NCI-H446 (cell line): ENCODE data around the gene PPP1CA.

Source experiments
- DNase-seq, 2 experiments: peaks; one replicate each; lab custom pipeline; 2025; lab: John Stamatoyannopoulos, UW

The PPP1CA gene

DNA sequence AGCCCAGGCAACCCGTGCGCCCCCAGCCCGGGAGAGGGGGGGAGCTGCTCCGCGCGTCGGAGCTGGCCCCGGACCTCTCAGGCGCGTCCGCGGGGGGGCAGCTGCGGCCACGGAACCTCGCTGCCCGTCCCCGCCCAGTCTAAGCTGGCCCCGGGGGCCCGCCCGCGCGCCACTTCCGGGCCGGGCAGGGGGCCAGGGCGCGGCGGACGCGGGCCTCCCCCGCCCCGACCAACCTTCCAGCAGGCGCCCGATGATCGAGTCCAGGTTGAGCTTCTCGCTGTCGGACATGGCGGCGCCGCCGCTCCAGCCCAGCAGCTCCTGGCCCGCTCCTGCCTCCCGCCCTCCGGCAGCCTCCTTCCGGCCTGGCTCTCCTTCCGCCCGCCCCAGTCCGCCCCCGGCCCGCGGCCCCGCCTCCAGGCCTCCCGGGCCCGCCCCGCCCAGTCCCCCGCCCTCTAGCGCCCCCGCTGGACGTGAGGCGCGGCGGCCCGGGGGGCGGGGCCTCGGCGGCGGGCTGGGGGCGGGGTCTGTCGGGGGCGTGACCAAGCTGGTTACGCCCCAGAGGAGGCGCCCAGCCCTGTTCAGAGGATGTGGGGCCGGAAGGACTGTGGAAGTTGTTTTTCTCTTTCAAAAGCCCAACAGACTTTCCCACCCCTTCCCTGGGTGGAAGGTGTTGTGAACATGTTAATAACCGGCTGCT lies at the start of gene PPP1CA:
TSS of gene PPP1CA (minus strand) at position 364 of the 697 bp plus-strand sequence. CDS start at position 288, 76 bp downstream.
- DNase-seq: peak; percentile 88 to 92

DNA sequence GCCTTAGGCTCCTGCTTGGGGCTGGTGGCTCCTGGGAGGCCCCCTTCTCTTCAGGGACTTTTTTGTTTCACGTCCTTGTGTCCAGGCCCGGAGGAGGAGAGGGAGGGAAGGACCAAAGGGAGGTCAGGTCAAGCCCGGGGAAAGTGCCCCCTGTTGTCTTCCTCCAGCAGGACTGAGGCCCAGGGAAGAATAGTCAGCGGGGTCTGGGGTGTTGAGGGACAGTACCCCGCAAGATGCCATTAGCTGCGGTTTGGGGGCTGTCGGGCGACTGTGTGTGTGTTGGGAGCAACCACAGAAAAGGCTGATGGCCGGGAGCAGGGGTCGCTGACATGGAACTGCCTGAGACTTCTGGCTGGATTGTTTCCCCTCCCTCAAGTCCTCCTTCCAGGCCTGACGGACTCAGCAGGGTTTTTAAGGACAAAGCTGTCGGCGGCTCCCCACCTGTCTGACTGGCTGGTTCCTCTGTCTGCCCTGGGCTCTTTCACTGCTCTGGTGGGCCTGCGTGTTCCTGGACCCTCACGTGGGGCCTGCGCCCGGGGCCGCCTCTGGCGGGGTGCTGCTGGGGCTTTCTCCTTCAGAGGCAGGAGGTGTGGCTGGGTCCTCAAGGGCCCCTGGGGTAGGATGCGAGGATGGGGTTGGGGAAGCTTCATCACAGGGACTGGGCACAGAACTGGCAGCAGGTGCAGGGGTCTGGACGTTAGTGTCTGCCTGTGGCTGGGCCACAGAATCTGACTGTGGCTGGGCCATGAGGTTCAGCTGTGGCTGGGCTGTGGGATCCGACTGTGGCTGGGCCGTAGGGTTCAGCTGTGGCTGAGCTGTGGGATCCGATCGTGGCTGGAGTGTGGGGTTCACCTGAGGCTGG lies 49.4 kb upstream of the PPP1CA start:
- DNase-seq: no peak

DNA sequence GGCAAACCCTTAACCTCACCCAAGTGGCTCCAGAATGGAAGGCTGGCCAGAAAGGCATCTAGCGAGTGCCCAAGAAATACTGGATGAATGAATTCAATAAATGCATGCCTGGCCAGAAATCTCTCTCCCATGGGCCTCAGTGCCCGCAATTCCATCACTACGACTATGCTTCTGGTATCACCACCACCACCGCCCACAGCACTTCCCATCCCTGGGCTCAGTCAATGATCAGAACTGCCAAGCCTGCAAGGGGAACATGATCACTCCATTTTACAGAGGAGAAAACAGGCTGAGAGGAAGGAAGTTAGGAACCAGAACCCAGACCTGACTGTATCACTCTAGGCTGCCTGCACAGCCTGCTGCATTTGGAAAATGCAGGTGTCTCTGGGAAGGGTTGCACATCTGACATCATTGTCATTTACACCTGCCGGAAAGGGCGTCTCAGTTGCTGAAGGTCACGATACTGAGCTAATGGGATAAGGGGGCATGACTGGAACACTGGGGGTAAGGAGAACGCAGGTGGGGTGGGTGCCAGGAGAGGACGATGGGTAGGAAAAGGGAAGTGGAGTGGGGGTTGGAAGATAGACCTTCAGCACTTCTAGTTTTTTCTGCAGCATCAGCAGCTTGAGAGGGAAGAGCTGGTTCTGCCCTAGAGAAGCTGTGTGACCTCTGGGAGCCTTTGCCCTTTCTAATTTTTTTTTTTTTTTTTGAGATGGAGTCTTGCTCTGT lies 47.6 kb upstream of the PPP1CA start:
- no peak for DNase-seq

DNA sequence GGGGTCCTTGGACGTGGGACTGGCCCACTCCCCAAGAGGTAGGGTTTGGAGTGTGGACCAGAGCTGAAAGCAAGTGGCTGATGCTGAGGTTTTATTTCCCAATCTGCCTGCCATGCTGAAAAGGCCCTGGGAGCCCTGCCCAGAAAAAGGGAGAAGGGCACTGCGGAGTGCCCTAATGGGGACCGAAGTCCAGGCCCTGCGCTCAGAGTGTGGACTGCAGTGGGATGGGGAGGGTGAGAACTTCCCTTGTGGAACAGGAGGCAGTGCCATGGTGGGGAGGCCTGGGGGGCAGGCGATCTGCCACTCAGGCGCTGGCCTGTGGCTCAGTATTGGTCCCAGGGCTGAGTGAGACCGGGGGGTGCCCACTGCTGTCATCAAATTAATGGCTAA lies 46.6 kb upstream of the PPP1CA start:
- DNase-seq: no peak

DNA sequence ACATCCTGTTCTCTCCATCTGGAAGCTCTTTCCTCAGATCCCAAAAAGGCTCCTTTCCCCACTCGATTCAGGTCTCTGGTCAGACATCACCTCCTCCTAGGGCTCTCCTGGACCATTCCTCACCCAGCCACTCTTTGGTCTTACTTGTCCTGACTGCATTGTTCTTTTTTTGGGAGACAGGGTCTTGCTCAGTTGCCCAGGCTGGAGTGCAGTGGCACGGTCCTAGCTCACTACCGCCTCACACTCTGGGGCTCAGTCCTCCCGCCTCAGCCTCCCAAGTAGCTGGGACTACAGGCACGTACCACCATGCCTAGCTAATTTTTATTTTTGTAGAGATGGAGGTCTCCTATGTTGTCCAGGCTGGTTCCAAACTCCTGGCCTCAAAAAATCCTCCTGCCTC lies 43.9 kb upstream of the PPP1CA start:
- DNase-seq: no peak

DNA sequence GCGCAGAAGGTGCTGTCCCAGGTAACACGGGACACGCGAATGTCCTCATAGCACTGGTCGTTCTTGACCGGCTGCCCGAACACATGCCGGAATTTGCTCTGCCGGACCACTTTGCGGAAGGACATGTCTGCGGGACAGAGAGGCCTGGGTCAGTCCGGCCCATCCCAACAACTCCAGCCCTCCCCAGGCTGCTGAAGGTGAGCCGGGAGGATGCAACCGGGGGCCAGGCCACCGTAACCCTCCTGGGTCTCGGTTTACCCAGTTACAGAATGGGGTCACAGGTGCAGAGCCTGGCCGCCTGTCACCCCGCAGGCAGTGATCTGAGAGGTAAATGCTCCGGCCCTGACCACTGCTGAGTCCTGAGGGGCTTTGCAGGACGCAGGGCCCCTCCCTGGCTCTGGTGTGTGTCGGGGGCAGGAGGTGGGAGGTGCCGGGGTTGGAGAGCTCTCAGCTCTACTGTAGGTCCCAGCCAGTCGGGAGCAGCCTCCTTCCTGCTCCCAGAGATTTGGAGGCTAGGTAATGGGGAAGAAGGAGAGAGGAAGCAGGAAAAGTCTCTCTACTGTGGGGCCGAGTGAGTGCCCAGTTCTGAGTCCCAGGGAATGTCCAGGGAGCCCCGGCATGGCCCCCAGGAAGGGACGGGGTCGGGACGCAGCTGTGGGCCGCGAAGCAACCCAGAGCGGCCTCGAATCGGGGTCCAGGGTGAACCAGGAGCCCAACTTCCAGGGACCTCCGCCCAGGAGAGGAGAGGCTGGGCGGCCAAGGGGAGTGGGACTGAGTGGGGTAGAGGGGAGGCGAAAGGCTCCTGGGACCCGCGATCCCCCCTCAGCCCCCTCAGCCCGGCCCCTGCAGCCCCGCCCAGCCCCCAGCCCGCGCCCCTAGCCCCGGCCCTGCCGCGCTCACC lies 41.1 kb upstream of the PPP1CA start:
- DNase-seq: no peak

DNA sequence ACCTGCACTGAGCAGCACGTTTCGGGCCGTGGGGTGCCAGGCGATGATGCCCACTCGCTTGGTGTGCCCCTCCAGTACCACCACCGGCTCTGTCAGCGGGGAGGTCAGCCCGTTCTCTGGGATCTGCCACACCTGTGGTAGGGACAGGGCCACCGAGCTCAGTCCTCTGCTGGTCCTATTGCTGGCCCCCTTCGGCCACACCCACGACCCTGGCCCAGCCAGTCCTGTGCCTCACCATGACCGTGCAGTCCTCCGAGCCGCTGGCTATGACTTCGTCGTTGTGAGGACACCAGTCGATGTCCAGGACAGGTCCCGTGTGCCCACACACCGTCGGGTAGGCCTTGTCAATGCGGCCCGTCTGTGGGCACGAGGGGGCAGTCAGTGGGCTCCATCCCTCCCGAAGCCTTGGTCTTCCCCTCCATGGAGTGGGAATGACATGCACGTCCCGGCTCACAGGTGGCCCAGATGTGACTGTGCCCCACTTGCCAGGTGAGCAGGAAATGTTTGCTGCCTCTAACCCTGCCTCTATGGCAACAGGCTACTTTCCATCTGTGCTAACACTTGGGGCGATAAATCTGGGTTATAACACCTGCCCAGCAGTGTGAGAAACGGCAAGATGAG lies 40.2 kb upstream of the PPP1CA start:
- DNase-seq: no peak

DNA sequence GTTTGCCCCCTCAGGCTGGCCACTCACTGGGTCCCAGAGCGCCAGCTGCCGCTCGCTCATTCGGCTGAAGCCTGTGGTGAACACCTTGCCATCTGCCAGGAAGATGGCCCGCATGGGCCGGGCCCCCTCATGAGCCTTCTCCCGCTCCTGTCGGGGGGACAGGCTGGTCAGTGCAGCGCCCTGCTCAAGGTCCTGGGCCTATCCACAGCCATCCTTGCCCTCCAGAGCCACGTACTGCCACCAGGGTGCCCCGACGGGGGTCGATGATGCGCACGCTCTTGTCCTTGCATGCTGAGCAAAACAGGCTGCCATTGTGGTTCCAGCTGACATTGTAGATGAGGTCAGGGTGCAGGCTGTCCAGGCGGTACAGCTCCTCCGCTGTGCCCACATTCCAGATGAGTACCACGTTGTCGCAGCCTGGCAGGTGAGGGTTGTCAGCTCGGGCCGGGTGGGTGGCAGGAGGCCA lies 39.5 kb upstream of the PPP1CA start:
- no peak for DNase-seq

DNA sequence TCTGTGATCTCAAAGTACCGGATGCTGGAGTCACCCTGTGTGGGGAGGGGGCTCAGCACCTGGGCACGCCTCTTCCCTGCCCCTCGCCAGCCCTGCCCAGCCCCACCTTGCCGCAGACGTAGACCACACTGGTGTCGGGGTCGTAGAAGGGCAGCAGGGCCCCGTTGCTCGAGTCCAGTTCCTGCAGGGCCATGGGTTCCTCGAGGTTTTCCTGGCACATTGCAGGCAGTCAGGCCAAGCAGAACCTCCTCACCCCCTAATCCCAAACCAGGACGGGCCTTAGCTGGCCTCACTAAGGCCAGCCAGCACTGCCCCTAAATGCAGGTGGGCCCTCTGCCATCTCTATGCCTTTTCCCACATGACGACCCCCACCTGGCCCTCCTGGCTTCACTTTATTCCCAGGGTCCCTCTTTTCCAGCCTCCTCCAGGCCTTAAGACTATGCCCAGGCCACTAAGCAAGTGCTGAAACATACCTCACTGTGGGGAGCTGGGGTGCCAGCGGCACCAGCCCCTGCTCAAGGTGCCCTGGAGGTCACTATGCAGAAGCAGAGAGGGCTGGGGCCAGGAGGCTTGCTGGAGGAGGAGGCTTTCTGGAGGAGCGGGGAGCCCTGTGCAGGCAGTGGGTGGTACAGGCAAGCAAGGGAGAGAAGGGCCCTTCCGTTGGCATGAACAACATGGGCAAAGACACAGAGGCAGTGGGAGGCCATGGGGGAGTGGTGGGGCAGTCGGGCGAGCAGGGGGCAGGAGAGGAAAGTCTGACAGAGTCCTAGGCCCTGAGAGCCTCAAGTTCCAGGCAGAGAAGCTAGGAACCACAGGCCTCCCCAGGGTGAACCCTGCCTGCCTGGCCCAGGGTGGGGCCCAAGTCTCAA lies 38.8 kb upstream of the PPP1CA start:
- no peak for DNase-seq

DNA sequence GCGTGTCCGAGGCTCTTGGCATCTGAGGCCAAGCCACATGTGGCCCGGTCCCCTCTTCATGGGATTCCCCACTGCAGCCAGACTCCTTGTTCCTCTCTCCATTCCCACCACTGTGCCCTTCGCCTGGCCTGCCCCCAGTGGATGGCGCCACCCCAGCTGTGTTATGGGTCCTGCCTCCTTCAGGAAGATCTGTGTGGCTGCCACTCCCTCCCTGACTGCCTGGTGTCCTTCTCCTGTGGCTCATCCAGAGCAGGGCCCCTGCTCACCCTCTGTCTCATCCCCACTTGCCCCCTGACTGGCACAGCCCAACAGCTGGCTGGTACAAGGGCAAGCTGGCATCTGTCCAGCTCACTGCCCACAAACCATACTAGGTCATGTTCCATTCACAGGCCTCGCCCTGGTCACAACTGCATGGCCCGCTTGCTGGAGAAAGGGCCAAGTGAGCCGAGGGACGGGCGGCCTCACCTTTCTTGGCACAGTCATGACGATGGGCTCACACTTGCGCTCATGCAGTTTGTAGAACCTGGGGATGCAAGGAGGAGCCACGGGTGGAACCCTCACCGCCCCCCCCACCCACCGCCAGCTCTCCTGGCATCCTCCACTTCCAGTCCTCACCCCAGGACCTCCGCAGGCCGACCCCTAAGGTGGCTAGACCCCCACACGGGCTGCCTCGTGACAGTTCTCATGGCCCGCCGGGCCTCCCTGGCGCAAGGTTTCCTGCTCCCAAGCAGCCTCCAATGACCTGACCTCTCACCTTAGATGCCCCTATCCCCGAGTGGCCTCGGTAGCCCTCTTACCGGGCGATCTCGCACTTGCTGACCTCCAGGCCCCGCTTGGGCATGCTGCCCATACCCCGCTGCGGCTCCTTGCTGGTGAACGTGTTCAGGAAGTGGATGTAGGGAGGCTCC lies 37.9 kb upstream of the PPP1CA start:
- DNase-seq: no peak

DNA sequence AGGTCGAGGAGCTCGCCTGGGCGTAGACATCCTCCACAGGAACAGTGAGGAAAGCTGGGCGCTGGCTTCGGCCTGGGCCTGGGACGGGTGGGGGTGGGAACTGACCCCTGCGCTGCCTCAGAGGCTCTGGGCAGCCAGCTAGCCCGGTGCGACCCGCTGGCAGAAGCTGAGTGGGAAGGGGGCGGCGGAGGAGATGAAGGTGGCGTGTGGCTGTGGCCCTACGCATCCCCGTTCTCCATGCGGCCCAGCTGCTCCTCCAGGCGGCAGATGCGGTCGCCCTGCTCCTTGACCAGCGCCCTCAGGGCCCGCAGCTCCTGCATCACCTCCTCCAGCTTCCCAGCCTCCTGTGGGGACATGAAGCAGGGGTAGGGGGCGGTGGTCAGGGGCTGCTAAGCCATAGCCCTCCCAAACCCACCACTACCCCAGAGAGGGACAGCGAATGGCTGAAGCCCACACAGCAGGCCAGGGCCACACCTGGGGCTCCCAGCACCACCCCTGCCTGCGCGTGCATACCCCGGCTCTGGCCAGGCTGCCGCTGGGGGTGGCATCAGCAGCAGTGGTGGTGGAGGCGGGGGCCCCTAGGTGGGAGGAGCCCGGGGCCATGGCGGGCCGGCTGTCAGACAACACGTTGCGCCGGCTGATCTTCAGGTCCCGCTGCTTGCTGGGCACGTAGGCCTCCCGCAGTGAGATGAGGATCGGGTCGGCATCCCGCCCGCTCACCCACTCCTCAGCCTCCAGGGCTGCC lies 36.7 kb upstream of the PPP1CA start:
- no peak for DNase-seq

DNA sequence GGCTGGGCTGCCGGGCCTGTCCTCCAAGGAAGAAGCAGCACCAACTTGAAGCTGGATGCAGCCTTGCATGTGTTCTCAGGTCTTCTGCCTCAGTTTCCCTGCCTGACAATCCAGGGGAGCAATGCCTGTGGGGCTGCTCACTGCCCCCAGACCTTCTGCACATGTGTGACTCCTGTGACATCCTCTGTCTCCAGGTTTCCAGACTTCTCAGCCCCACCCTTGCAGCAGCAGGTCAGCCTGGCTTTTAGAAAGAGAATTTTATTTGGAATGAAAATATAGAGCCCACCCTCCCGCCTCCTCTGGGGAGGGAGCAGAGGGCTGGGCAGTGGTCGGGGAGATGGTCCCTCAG lies 36.1 kb upstream of the PPP1CA start:
- DNase-seq: no peak

DNA sequence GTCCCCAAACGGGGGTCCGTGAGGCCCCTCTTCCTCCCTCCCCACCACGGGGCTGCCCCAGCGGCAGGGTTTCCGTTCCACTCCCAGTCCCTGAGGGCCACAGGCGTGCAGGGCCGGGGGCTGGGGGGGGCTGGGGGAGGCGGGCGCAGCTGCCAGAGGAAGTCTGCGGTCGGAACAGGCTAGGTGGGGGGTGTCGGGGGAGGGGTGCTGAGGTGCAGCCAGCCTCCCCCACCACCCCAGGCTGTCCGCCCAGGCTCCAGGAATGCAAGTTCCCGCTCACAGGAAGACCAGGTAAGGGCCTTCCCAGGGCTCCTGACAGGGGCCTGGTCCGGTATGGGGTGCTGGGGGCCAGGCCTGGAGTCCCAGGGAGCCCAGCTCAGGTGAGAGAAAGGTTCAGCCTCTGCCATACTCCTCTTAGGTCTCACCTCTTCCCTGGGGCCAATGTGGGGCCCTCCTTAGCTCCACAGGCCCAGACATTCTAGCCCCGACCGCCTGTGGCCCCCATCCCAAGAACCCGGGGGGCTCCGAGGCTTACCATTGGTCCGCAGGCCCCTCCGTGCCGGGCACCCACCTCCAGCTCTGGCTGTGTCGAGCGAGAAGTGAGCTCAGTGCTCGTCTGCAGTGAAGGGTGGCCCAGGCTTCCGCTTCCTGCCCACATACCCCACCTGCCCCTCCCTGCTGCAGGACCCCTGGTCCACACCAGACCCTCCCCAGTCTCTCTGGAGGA lies 35.6 kb upstream of the PPP1CA start, which contains the start of gene PTPRCAP:
TSS of gene PTPRCAP (minus strand) at position 601 of the 727 bp plus-strand sequence. CDS start at position 538, 63 bp downstream.
- no peak for DNase-seq

DNA sequence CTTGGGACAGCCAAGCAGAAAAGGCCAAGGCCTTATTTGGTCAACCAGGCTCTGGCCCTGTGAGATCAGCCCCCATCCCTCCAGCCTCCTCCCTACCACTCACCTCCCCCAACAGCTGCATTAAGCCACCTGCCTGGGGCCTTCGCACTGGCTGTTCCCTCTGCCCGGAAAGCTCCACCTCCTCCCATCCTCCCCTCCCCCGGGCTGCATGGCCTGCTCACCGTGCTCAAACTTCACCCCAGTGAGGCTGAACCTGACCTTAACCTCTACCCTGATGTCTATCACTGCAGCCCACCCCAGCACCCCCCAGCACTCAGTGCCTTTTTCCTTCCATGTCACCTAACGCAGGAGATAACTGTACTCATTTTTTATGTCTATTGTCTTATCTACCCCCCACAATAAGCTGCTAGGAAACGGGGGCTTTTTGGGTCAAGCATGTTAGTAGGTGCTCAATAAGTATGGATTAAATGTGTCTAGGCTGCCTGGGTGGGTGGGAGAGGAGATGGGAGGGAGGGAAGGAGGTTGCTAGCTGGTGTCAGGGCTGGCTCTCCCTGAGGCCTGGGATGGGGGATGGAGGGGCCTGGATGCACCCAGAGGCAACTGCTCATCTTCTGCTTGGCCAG lies 34.9 kb upstream of the PPP1CA start:
- DNase-seq: no peak

DNA sequence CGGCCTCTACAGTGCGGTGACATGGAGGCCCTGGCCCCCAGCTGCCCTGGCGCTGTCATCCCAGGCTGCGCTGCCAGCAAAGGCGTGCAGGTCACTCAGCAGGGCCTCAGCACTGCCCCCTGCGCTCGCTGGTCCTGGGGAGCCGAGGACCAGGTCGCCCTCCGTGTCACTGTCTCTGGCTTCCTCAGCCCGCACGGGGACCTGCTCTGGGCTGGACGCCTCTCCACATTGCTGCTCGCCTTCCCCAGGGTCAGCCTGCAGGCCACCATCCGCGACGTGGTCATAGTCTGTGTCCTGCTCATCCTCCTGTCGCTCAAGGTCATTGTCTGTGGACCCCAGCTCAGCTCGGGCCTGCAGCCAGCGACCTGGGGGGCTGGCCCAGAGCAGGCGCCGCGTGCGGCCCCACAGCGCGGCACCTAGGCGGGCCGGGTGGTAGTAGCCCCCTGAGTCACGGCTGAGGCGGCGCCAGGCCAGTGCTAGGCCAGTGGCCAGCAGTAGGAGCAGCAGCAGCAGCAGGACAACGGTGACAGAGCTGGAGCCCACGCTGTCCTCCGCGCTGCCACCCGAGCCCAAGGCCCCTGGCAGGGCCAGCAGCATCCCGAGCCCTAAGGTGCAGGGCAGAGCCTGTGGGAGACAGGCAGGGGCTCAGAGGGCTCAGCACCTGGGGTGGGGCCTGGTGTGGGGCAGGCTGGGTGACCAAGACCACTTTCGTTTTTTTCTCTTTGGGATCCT lies 34.2 kb upstream of the PPP1CA start:
- DNase-seq: no peak

DNA sequence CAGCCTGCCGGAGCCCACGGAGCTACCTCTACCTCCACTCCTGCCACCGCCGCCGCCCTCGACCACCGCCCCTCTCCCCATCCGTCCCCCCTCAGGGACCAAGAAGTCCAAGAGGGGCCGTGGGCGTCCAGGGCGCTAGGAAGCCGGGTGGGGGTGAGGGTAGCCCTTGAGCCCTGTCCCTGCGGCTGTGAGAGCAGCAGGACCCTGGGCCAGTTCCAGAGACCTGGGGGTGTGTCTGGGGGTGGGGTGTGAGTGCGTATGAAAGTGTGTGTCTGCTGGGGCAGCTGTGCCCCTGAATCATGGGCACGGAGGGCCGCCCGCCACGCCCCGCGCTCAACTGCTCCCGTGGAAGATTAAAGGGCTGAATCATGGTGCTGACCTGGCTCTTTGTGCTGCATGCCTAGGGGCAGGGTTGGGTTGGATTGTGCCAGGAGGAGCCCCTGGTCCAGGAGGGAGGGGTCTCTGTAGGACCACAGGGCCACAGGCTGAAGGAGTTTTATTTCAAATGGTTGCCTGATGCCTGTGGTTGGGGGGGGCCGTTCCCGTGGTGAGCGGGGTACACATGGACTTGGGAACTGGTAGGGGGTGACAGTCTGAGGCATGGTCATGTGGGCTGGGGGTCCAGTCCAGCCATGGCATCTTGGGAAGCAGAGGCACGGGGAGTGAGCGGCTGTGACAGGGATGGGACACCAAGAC lies 33.5 kb upstream of the PPP1CA start:
- DNase-seq: no peak
